Liver (tissue), 3 donors: ENCODE measurements around the gene VEPH1.

Experiments used
- ATF3 ChIP-seq: IDR thresholded peaks from 2 replicates; pipeline ENCODE4 v1.6.1; 2016; ENCODE audit warnings: antibody characterized with exemption
- CTCF ChIP-seq: fragments of 150-350 bp; IDR thresholded peaks from 2 replicates; pipeline ENCODE4 v1.5.1; 2017; ENCODE audit warnings: improper control_type of control experiment, low read depth, low read length; ENCODE audit not compliant: missing input control
- EGR1 ChIP-seq, 2 donors: IDR thresholded peaks; 2 replicates each; pipeline ENCODE4 v1.6.1; 2016 to 2018; ENCODE audit warnings: antibody characterized with exemption in 2 of 2, low read depth in 2 of 2
- GABPA ChIP-seq, 2 donors: IDR thresholded peaks in 1 of 2; conservative IDR thresholded peaks in 1 of 2; 2 replicates each; pipeline ENCODE4 v1.6.1; 2016; ENCODE audit warnings: antibody characterized with exemption in 2 of 2, mild to moderate bottlenecking in 1 of 2, moderate library complexity in 1 of 2
- HNF4A ChIP-seq, 2 donors: conservative IDR thresholded peaks; 2 replicates each; pipeline ENCODE4 v1.6.1; 2016; ENCODE audit warnings: antibody characterized with exemption in 2 of 2, mild to moderate bottlenecking in 2 of 2
- JUND ChIP-seq, 2 donors: IDR thresholded peaks; 2 replicates each; pipeline ENCODE4 v1.6.1; 2016; ENCODE audit warnings: antibody characterized with exemption in 2 of 2
- RAD21 ChIP-seq, 2 donors: IDR thresholded peaks; 2 replicates each; pipeline ENCODE4 v1.6.1; 2016; ENCODE audit warnings: antibody characterized with exemption in 2 of 2, mild to moderate bottlenecking in 2 of 2
- REST ChIP-seq: IDR thresholded peaks from 2 replicates; pipeline ENCODE4 v1.6.1; 2016; ENCODE audit warnings: antibody characterized with exemption, mild to moderate bottlenecking
- RXRA ChIP-seq, 2 donors: IDR thresholded peaks; 2 replicates each; pipeline ENCODE4 v1.6.1; 2017 to 2018; ENCODE audit warnings: antibody characterized with exemption in 2 of 2, mild to moderate bottlenecking in 1 of 2
- SP1 ChIP-seq: IDR thresholded peaks from 2 replicates; pipeline ENCODE4 v1.6.1; 2018; ENCODE audit warnings: antibody characterized with exemption, mild to moderate bottlenecking
- YY1 ChIP-seq: IDR thresholded peaks from 2 replicates; pipeline ENCODE4 v1.6.1; 2016; ENCODE audit warnings: antibody characterized with exemption, mild to moderate bottlenecking
- TF ChIP-seq, protein P1 (sequence below): IDR thresholded peaks from 2 replicates; pipeline ENCODE4 v1.6.1; 2016; ENCODE audit warnings: antibody characterized with exemption
- TF ChIP-seq, protein P2 (sequence below): IDR thresholded peaks from 2 replicates; pipeline ENCODE4 v1.6.1; 2016; ENCODE audit warnings: antibody characterized with exemption
- donor health status: healthy.
- donor health status: healthy.

DNA sequence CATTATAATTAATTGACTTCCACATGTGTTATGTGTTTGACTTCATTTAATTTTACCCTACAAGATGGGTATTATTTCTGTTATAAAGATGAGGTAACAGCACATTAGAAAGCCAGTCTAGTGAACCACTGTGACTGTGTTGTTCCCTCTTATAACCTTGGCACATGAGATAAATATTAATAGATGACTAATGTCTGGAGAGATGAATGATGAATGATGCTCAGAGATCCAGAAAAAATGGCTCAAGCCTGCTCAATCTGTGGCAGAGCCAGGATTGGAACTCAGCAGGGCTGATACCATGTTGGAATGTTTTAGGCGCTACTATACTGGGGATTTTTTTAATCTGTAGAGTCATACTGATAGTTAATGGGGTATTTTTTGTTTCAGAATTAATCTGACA, 185.3 kb downstream of the VEPH1 start:
- TF ChIP-seq HNF4A (conservative IDR thresholded peaks at IDR 0.05) (no peak), CTCF (no peak), RAD21 (IDR thresholded peaks at IDR 0.05) (no peak), JUND (IDR thresholded peaks at IDR 0.05) (no peak), REST (no peak), EGR1 (IDR thresholded peaks at IDR 0.05; ENCODE audit: low read depth in 2 of 2) (no peak), ATF3 (no peak), YY1 (no peak), GABPA (IDR thresholded peaks at IDR 0.05 in 1 of 2, conservative IDR thresholded peaks at IDR 0.05 in 1 of 2) (no peak), SP1 (no peak), RXRA (IDR thresholded peaks at IDR 0.05) (no peak)
- TF ChIP-seq, protein P1, sequence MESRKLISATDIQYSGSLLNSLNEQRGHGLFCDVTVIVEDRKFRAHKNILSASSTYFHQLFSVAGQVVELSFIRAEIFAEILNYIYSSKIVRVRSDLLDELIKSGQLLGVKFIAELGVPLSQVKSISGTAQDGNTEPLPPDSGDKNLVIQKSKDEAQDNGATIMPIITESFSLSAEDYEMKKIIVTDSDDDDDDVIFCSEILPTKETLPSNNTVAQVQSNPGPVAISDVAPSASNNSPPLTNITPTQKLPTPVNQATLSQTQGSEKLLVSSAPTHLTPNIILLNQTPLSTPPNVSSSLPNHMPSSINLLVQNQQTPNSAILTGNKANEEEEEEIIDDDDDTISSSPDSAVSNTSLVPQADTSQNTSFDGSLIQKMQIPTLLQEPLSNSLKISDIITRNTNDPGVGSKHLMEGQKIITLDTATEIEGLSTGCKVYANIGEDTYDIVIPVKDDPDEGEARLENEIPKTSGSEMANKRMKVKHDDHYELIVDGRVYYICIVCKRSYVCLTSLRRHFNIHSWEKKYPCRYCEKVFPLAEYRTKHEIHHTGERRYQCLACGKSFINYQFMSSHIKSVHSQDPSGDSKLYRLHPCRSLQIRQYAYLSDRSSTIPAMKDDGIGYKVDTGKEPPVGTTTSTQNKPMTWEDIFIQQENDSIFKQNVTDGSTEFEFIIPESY = no peak
- TF ChIP-seq, protein P2, sequence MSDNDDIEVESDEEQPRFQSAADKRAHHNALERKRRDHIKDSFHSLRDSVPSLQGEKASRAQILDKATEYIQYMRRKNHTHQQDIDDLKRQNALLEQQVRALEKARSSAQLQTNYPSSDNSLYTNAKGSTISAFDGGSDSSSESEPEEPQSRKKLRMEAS = no peak
